IPS-15b (cell line): ENCODE measurements around the gene CLIC5.

Experiments used
- H3K27me3 ChIP-seq: one replicate; pipeline ENCODE4 v1.6.1; 2013; ENCODE audit warnings: low read length; ENCODE audit not compliant: control insufficient read depth, insufficient read depth
- H3K36me3 ChIP-seq: one replicate; pipeline ENCODE4 v1.6.1; 2013; ENCODE audit warnings: low read length; ENCODE audit not compliant: control insufficient read depth, insufficient read depth
- H3K4me1 ChIP-seq: one replicate; pipeline ENCODE4 v1.6.1; 2013; ENCODE audit warnings: mild to moderate bottlenecking, low read length; ENCODE audit not compliant: control insufficient read depth, insufficient read depth
- H3K4me3 ChIP-seq: one replicate; pipeline ENCODE4 v1.5.1; 2013; ENCODE audit warnings: low read depth, low read length
- H3K9ac ChIP-seq: one replicate; pipeline ENCODE4 v1.6.1; 2013; ENCODE audit warnings: low read depth, mild to moderate bottlenecking, low read length
- H3K9me3 ChIP-seq: one replicate; pipeline ENCODE4 v1.6.1; 2013; ENCODE audit warnings: mild to moderate bottlenecking, low read length; ENCODE audit not compliant: control insufficient read depth, insufficient read depth

CLIC5 gene

GRCh38 chr6:46051962-46052361 is 36.3 kb upstream of the CLIC5 start:
- peaks cover 6% of the 10 kb centered on the region for H3K4me1 ChIP-seq
- H3K36me3 ChIP-seq = no peaks in the 10 kb centered on the region
- H3K9me3 ChIP-seq = peaks cover 8% of the 10 kb centered on the region

GRCh38 chr6:46050845-46051405 is 35.3 kb upstream of the CLIC5 start:
- no peaks in the 10 kb centered on the region for H3K9me3 ChIP-seq
- no peak overlapping the region for H3K9ac ChIP-seq
- H3K4me3 ChIP-seq = no peak overlapping the region
- H3K36me3 ChIP-seq = no peaks in the 10 kb centered on the region
- peaks cover 6% of the 10 kb centered on the region for H3K4me1 ChIP-seq
- H3K27me3 ChIP-seq = no peaks in the 10 kb centered on the region

More at GRCh38 chr6:46051962-46052361, 36.3 kb upstream of the CLIC5 start:
- no peak overlapping the region for H3K9ac ChIP-seq
- no peak overlapping the region for H3K4me3 ChIP-seq
- H3K27me3 ChIP-seq = no peaks in the 10 kb centered on the region

- Histone ChIP-seq H3K27me3 (no peaks in the 10 kb centered on the region), H3K36me3 (no peaks in the 10 kb centered on the region), H3K4me3 (no peak overlapping the region), H3K9ac (no peak overlapping the region), H3K4me1 (peaks cover 6% of the 10 kb centered on the region), H3K9me3 (no peaks in the 10 kb centered on the region)
Observed at GRCh38 chr6:46048646-46049297, 33.1 kb upstream of the CLIC5 start.

GRCh38 chr6:46046558-46047174 is 31.0 kb upstream of the CLIC5 start:
- no peaks in the 10 kb centered on the region for H3K36me3 ChIP-seq
- H3K9ac ChIP-seq = no peak overlapping the region
- no peak overlapping the region for H3K4me3 ChIP-seq
- no peaks in the 10 kb centered on the region for H3K27me3 ChIP-seq
- H3K9me3 ChIP-seq = no peaks in the 10 kb centered on the region
- H3K4me1 ChIP-seq = peaks cover 6% of the 10 kb centered on the region

GRCh38 chr6:46044881-46045617 is 29.4 kb upstream of the CLIC5 start:
- H3K4me1 ChIP-seq = peaks cover 6% of the 10 kb centered on the region
- H3K9ac ChIP-seq = no peak overlapping the region
- no peaks in the 10 kb centered on the region for H3K9me3 ChIP-seq
- no peaks in the 10 kb centered on the region for H3K36me3 ChIP-seq
- H3K4me3 ChIP-seq = no peak overlapping the region
- no peaks in the 10 kb centered on the region for H3K27me3 ChIP-seq

- H3K4me1 ChIP-seq = no peaks in the 10 kb centered on the region
- H3K36me3 ChIP-seq = no peaks in the 10 kb centered on the region
- H3K27me3 ChIP-seq = no peaks in the 10 kb centered on the region
- H3K9me3 ChIP-seq = no peaks in the 10 kb centered on the region
- H3K9ac ChIP-seq = no peak overlapping the region
- H3K4me3 ChIP-seq = no peak overlapping the region
Observed at GRCh38 chr6:46042355-46042999, 26.8 kb upstream of the CLIC5 start.

- Histone ChIP-seq H3K9me3 (no peaks in the 10 kb centered on the region), H3K27me3 (no peaks in the 10 kb centered on the region), H3K4me3 (no peak overlapping the region), H3K9ac (no peak overlapping the region), H3K4me1 (no peaks in the 10 kb centered on the region), H3K36me3 (no peaks in the 10 kb centered on the region)
Observed at GRCh38 chr6:46040288-46040687, 24.6 kb upstream of the CLIC5 start.

- no peaks in the 10 kb centered on the region for H3K27me3 ChIP-seq
- no peaks in the 10 kb centered on the region for H3K36me3 ChIP-seq
- no peak overlapping the region for H3K9ac ChIP-seq
- no peak overlapping the region for H3K4me3 ChIP-seq
- H3K4me1 ChIP-seq = no peaks in the 10 kb centered on the region
- no peaks in the 10 kb centered on the region for H3K9me3 ChIP-seq
Observed at GRCh38 chr6:46039646-46040045, 24.0 kb upstream of the CLIC5 start.

- no peaks in the 10 kb centered on the region for H3K27me3 ChIP-seq
- H3K4me3 ChIP-seq = no peak overlapping the region
- H3K9ac ChIP-seq = no peak overlapping the region
- H3K36me3 ChIP-seq = no peaks in the 10 kb centered on the region
- H3K4me1 ChIP-seq = no peaks in the 10 kb centered on the region
- H3K9me3 ChIP-seq = no peaks in the 10 kb centered on the region
Observed at GRCh38 chr6:46036911-46037310, 21.3 kb upstream of the CLIC5 start.

GRCh38 chr6:46035242-46035641 is 19.6 kb upstream of the CLIC5 start:
- H3K9ac ChIP-seq = no peak overlapping the region
- no peaks in the 10 kb centered on the region for H3K36me3 ChIP-seq
- no peaks in the 10 kb centered on the region for H3K4me1 ChIP-seq
- H3K27me3 ChIP-seq = no peaks in the 10 kb centered on the region
- H3K9me3 ChIP-seq = no peaks in the 10 kb centered on the region
- no peak overlapping the region for H3K4me3 ChIP-seq

GRCh38 chr6:46032110-46032998 is 16.7 kb upstream of the CLIC5 start:
- H3K36me3 ChIP-seq = no peaks in the 10 kb centered on the region
- no peaks in the 10 kb centered on the region for H3K27me3 ChIP-seq
- no peaks in the 10 kb centered on the region for H3K4me1 ChIP-seq
- H3K9me3 ChIP-seq = no peaks in the 10 kb centered on the region
- no peak overlapping the region for H3K4me3 ChIP-seq
- H3K9ac ChIP-seq = no peak overlapping the region
